ENCODE data around the gene PSG5. TPM values are rescaled to one million over a fixed set of nuclear protein-coding genes. Genes with fewer than 3 reads are reported as not detected.
"Not testable (repeated sequence)": the region's sequence is repeated elsewhere in the genome, so short reads cannot be mapped to it uniquely, and the experiment has no call there.

The PSG5 gene
- not detected for polyA plus RNA-seq

GRCh38 chr19:43186311-43186935 lies at the start of gene PSG5:
TSS of gene PSG5 (minus strand) at chr19:43186536. CDS start at chr19:43186405, 131 bp downstream.
- H3K27ac ChIP-seq (ENCODE audit: low read depth, low read length) = not testable (repeated sequence)
- 53 to 78% (median 76%) methylated on average over 7 of the region's 7 CpGs for WGBS, 3 donors

- not testable (repeated sequence) for H3K27ac ChIP-seq (ENCODE audit: low read depth, low read length)
- WGBS, 3 donors = 60 to 79% (median 78%) methylated on average over 3 of the region's 3 CpGs
These were observed 49.4 kb upstream of the PSG5 start for GRCh38 chr19:43235686-43236085.

- H3K27ac ChIP-seq (ENCODE audit: low read depth, low read length) = no peak overlapping the region
- whole genome bisulfite sequencing, 3 donors = 68 to 89% (median 84%) methylated on average over 2 of the region's 2 CpGs
These were observed 43.0 kb upstream of the PSG5 start for GRCh38 chr19:43229315-43229714.

GRCh38 chr19:43228730-43229129 lies 42.4 kb upstream of the PSG5 start:
- not testable (repeated sequence) for H3K27ac ChIP-seq (ENCODE audit: low read depth, low read length)
- WGBS, 3 donors = 70 to 80% (median 74%) methylated on average over 2 of the region's 2 CpGs

GRCh38 chr19:43226986-43227385 lies 40.6 kb upstream of the PSG5 start:
- WGBS, 3 donors = 48 to 79% (median 77%) methylated on average over 1 of the region's 1 CpG

GRCh38 chr19:43224855-43225253 lies 38.5 kb upstream of the PSG5 start:
- 88 to 94% (median 88%) methylated on average over 2 of the region's 2 CpGs for WGBS, 3 donors
- no peak overlapping the region for H3K27ac ChIP-seq (ENCODE audit: low read depth, low read length)

More at GRCh38 chr19:43226986-43227385, 40.6 kb upstream of the PSG5 start:
- H3K27ac ChIP-seq (ENCODE audit: low read depth, low read length) = not testable (repeated sequence)

GRCh38 chr19:43224201-43224854 lies 38.0 kb upstream of the PSG5 start:
- not testable (repeated sequence) for H3K27ac ChIP-seq (ENCODE audit: low read depth, low read length)
- 70 to 77% (median 73%) methylated on average over 5 of the region's 5 CpGs for WGBS, 3 donors

GRCh38 chr19:43221891-43222290 lies 35.6 kb upstream of the PSG5 start:
- 83 to 96% (median 94%) methylated on average over 15 to 22 of the region's 22 CpGs for WGBS, 3 donors
- H3K27ac ChIP-seq (ENCODE audit: low read depth, low read length) = not testable (repeated sequence)

- WGBS, 3 donors = 59 to 88% (median 82%) methylated on average over 4 of the region's 4 CpGs
- H3K27ac ChIP-seq (ENCODE audit: low read depth, low read length) = not testable (repeated sequence)
These were observed 32.8 kb upstream of the PSG5 start for GRCh38 chr19:43219136-43219535.

- WGBS, 3 donors = 21 to 36% (median 22%) methylated on average over 2 of the region's 2 CpGs
- not testable (repeated sequence) for H3K27ac ChIP-seq (ENCODE audit: low read depth, low read length)
These were observed 29.5 kb upstream of the PSG5 start for GRCh38 chr19:43215881-43216280.

GRCh38 chr19:43207991-43208390 lies 21.7 kb upstream of the PSG5 start:
- 32 to 58% (median 56%) methylated on average over 4 of the region's 4 CpGs for WGBS, 3 donors
- H3K27ac ChIP-seq (ENCODE audit: low read depth, low read length) = no peak overlapping the region

- not testable (repeated sequence) for H3K27ac ChIP-seq (ENCODE audit: low read depth, low read length)
- 44 to 60% (median 46%) methylated on average over 6 to 8 of the region's 8 CpGs for WGBS, 3 donors
These were observed 20.8 kb upstream of the PSG5 start for GRCh38 chr19:43207174-43207573.

GRCh38 chr19:43205471-43206105 lies 19.3 kb upstream of the PSG5 start, which contains the start of gene PSG4:
TSS of gene PSG4 (minus strand) at chr19:43205638. CDS start at chr19:43205536, 102 bp downstream.
- not testable (repeated sequence) for H3K27ac ChIP-seq (ENCODE audit: low read depth, low read length)
- 36 to 62% (median 55%) methylated on average over 8 to 9 of the region's 9 CpGs for WGBS, 3 donors

GRCh38 chr19:43203611-43204010 lies 17.3 kb upstream of the PSG5 start:
- WGBS, 3 donors = 73 to 91% (median 90%) methylated on average over 7 of the region's 7 CpGs
- not testable (repeated sequence) for H3K27ac ChIP-seq (ENCODE audit: low read depth, low read length)

GRCh38 chr19:43201891-43202290 lies 15.6 kb upstream of the PSG5 start:
- 54 to 70% (median 62%) methylated on average over 2 of the region's 2 CpGs for WGBS, 3 donors
- not testable (repeated sequence) for H3K27ac ChIP-seq (ENCODE audit: low read depth, low read length)

- H3K27ac ChIP-seq (ENCODE audit: low read depth, low read length) = not testable (repeated sequence)
- 55 to 64% (median 57%) methylated on average over 7 of the region's 7 CpGs for WGBS, 3 donors
These were observed 15.0 kb upstream of the PSG5 start for GRCh38 chr19:43201337-43201801.

- H3K27ac ChIP-seq (ENCODE audit: low read depth, low read length) = not testable (repeated sequence)
- WGBS, 3 donors = 32 to 58% (median 47%) methylated on average over 5 of the region's 5 CpGs
These were observed 12.5 kb upstream of the PSG5 start for GRCh38 chr19:43198686-43199419.

GRCh38 chr19:43197666-43198397 lies 11.5 kb upstream of the PSG5 start:
- H3K27ac ChIP-seq (ENCODE audit: low read depth, low read length) = not testable (repeated sequence)
- 84 to 97% (median 91%) methylated on average over 4 to 6 of the region's 7 CpGs for WGBS, 3 donors
